Gastroesophageal sphincter (tissue), 4 donors: Measurements from ENCODE around the gene PLXDC2. TPM values are rescaled to one million over a fixed set of nuclear protein-coding genes. Genes with fewer than 3 reads are reported as not detected.

Experiments used
- ATAC-seq: fragments of 150-250 bp; one replicate; pipeline ENCODE4 v1.9.1; 2016; ENCODE audit warnings: mild to moderate bottlenecking, moderate library complexity
- H3K27ac ChIP-seq, 4 donors: fragments of 200-600 bp; sonication (generic) in 3 of 4; 1 replicate in 3 of 4; 2 replicates in 1 of 4; pipeline ENCODE4 v1.5.1; 2016 to 2019
- H3K27me3 ChIP-seq: fragments of 200-600 bp; sonication (generic); one replicate; pipeline ENCODE4 v1.5.1; 2019
- H3K36me3 ChIP-seq, 2 donors: fragments of 200-600 bp; sonication (generic); one replicate each; pipeline ENCODE4 v1.5.1; 2019; ENCODE audit warnings: control low read depth in 1 of 2
- H3K4me1 ChIP-seq, 3 donors: fragments of 200-600 bp; sonication (generic); 1 replicate in 2 of 3; 2 replicates in 1 of 3; pipeline ENCODE4 v1.5.1; 2016 to 2019; ENCODE audit warnings: control low read depth in 2 of 3
- H3K4me3 ChIP-seq, 2 donors: fragments of 200-600 bp; sonication (generic); one replicate each; pipeline ENCODE4 v1.5.1; 2019; ENCODE audit warnings: mild to moderate bottlenecking in 1 of 2, moderate library complexity in 1 of 2
- H3K9me3 ChIP-seq, 3 donors: fragments of 200-600 bp; sonication (generic); one replicate each; pipeline ENCODE4 v1.5.1; 2017 to 2019; ENCODE audit warnings: control low read depth in 2 of 3
- EP300 ChIP-seq: sonication (generic); formaldehyde crosslinking; IDR thresholded peaks from one replicate; pipeline ENCODE4 v1.6.1; 2017; ENCODE audit warnings: antibody characterized with exemption, mild to moderate bottlenecking
- POLR2A ChIP-seq, 2 donors: fragments of 450-650 bp; IDR thresholded peaks; one replicate each; pipeline ENCODE4 v1.6.1; 2017; ENCODE audit warnings: antibody characterized with exemption in 2 of 2, mild to moderate bottlenecking in 2 of 2, moderate library complexity in 1 of 2
- POLR2AphosphoS5 ChIP-seq: sonication (generic); formaldehyde crosslinking; IDR thresholded peaks from one replicate; pipeline ENCODE4 v1.6.1; 2017; ENCODE audit warnings: antibody characterized with exemption
- WGBS, 2 donors: methylation state at CpG; one replicate each; pipeline ENCODE4 v1.1.5; 2018; ENCODE audit warnings: low coverage in 1 of 2; 5-methylcytosine and 5-hydroxymethylcytosine counted together
- total RNA-seq, 4 donors: library from RNA; depleted of rRNA; stranded (reverse); fragments of >200 nt; gene quantifications; one replicate each; pipeline ENCODE4 v1.1.0, GENCODE V29; 2016
- TF ChIP-seq, protein P1 (sequence below), 4 experiments: fragments of 200-600 bp in 2 of 4; fragments of 450-650 bp in 2 of 4; sonication (generic) in 1 of 4; IDR thresholded peaks; one replicate each; pipeline ENCODE4 v1.5.1; 2017 to 2019; ENCODE audit warnings: antibody characterized with exemption in 4 of 4, mild to moderate bottlenecking in 2 of 4, moderate library complexity in 2 of 4

PLXDC2 gene
- total RNA-seq, 4 donors from 2014 or later = 32.3 to 65.5 (median 50.5) TPM

DNA sequence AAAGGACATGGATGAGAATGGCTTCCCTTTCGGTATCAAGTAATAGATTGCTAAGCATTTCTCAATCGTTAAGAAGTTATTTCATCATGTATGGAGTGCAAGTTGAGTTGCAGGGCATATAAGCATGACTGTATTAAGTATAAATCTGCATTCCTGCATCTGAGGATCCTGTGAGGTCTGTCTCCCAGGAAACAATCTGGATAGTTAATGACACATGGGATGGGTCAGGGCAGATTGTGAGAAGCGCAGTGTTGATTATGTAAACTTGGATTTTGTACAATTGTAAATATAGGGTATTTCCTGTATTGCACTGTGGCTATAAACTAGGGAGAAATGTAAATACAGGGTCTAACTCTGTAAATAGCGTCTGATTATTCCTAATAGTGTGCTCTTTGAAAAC, 102.6 kb downstream of the PLXDC2 start:
- H3K27ac ChIP-seq = no peak overlapping the region
- H3K36me3 ChIP-seq = no peaks in the 10 kb centered on the region
- H3K27me3 ChIP-seq = no peaks in the 10 kb centered on the region
- TF ChIP-seq POLR2AphosphoS5 (no peak), POLR2A (IDR thresholded peaks at IDR 0.05) (no peak)
- no peak overlapping the region for H3K4me3 ChIP-seq
- no peaks in the 10 kb centered on the region for H3K9me3 ChIP-seq
- H3K4me1 ChIP-seq = peaks cover 20 to 56% (median 22%) of the 10 kb centered on the region in 3 donors
- no peak for ATAC-seq
- WGBS, 2 donors = 48 to 51% methylated on average over 4 of the region's 4 CpGs

DNA sequence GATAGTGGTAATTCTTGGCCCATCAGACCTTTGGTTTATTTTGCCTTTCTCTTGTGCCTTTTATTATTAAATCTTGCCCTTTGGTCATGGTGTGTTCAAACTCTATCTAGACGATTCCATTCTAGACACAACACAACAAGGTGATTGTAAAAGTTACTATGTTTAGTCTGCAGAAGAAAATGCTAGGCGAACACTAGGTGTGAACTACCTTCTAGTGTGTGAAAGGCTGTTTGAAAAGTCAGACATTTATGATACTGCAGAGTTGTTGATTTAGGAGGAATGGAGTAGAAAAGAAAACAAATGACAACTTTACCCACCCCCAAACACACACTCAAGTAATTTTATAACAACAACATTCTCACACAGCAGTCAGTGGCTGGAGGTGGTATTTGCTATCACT, 103.4 kb downstream of the PLXDC2 start:
- 62 to 95% methylated on average over 2 of the region's 2 CpGs for WGBS, 2 donors
- Histone ChIP-seq H3K4me1 (peaks cover 20 to 56% (median 22%) of the 10 kb centered on the region in 3 donors), H3K9me3 (no peaks in the 10 kb centered on the region), H3K4me3 (no peak overlapping the region), H3K36me3 (no peaks in the 10 kb centered on the region), H3K27ac (no peak overlapping the region), H3K27me3 (no peaks in the 10 kb centered on the region)
- ATAC-seq = no peak
- TF ChIP-seq POLR2AphosphoS5 = no peak
- no peak for TF ChIP-seq POLR2A (IDR thresholded peaks at IDR 0.05)
- TF ChIP-seq EP300 = no peak
- TF ChIP-seq, protein P1, sequence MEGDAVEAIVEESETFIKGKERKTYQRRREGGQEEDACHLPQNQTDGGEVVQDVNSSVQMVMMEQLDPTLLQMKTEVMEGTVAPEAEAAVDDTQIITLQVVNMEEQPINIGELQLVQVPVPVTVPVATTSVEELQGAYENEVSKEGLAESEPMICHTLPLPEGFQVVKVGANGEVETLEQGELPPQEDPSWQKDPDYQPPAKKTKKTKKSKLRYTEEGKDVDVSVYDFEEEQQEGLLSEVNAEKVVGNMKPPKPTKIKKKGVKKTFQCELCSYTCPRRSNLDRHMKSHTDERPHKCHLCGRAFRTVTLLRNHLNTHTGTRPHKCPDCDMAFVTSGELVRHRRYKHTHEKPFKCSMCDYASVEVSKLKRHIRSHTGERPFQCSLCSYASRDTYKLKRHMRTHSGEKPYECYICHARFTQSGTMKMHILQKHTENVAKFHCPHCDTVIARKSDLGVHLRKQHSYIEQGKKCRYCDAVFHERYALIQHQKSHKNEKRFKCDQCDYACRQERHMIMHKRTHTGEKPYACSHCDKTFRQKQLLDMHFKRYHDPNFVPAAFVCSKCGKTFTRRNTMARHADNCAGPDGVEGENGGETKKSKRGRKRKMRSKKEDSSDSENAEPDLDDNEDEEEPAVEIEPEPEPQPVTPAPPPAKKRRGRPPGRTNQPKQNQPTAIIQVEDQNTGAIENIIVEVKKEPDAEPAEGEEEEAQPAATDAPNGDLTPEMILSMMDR (IDR thresholded peaks at IDR 0.05) = no peak

DNA sequence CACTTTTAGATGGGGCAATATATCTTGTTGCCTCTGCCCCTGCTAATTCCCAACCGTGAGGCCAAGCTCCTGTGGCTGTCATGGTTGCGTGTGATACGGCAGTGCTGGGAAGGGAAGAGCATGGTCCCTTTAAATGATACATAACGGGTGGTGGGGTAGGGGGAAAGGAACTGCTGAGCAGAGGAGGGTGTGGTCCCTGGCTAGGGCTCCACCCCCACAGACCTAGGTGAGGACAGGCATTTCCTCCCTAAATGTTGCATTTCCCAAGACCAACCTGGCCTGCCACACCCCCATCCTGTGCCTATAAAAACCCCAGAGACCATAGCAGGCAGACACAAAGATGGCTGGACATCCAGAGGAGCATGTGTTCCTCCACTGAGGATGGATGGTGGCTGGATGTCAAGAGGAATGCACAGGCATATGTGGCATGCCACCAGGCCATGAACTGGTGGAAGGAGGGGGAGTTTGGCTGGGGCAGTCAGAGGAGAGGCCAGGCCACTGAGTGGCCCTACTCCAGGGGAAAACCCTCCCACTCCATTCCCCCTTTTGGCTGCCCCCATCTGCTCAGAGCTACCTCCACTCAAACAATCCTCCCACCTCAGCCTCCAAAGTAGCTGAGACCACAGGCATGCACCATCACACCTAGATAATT, 104.0 kb downstream of the PLXDC2 start:
- peak overlapping the region in 1 of 4 donors; percentile 25 for H3K27ac ChIP-seq
- ATAC-seq = no peak
- 82 to 100% methylated on average over 2 to 3 of the region's 4 CpGs for WGBS, 2 donors
- no peaks in the 10 kb centered on the region for H3K27me3 ChIP-seq
- TF ChIP-seq, protein P1 (IDR thresholded peaks at IDR 0.05) = no peak
- no peak for TF ChIP-seq POLR2A (IDR thresholded peaks at IDR 0.05)
- no peak for TF ChIP-seq EP300
- peaks cover 20 to 56% (median 22%) of the 10 kb centered on the region in 3 donors for H3K4me1 ChIP-seq
- H3K4me3 ChIP-seq = no peak overlapping the region
- H3K36me3 ChIP-seq = no peaks in the 10 kb centered on the region
- H3K9me3 ChIP-seq = no peaks in the 10 kb centered on the region

DNA sequence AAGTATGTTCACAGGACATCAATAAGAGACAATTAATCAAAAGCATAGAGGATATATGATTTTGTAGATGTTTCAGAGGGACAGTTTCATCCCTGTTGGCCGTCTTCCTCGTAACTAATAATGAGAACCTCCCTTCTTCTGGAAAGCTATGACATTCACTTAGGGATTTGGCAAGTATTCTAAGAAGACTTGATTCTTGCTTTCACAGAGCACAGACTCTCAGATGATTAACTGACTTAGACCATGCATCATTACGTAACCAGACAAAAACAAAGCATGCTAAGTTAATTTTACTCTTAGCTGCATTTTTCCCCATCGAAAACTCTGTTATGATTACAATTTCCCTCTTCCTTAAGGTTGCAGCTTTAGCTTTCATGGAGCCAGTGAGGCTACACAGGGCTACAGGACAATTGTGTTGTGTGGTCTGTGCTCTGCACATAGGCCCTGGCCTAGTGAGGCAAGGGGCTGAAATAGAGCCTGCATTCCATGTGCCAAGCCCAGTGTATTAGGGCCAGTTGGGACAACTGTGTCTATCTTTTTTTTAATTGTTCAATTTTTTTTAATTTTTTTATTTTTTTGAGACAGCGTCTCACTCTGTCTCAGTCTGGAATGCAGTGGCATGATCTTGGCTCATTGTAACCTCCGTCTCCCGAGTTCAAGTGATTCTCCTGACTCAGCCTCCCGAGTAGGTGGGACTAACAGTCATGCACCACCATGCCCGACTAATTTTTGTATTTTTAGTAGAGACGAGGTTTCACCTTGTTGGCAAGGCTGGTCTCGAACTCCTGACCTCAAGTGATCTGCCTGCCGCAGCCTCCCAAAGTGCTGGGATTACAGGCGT, 105.3 kb downstream of the PLXDC2 start:
- TF ChIP-seq EP300 (no peak), POLR2A (IDR thresholded peaks at IDR 0.05) (no peak), POLR2AphosphoS5 (peak; percentile 63)
- TF ChIP-seq, protein P1 (IDR thresholded peaks at IDR 0.05) = no peak
- no peak overlapping the region for H3K4me3 ChIP-seq
- H3K36me3 ChIP-seq = no peaks in the 10 kb centered on the region
- ATAC-seq = peak; percentile 65
- peaks cover 20 to 56% (median 22%) of the 10 kb centered on the region in 3 donors for H3K4me1 ChIP-seq
- peak overlapping the region; percentile 14 to 79 (median 73) for H3K27ac ChIP-seq
- H3K9me3 ChIP-seq = no peaks in the 10 kb centered on the region
- H3K27me3 ChIP-seq = no peaks in the 10 kb centered on the region
- WGBS, 2 donors = 38 to 43% methylated on average over 9 to 12 of the region's 13 CpGs

DNA sequence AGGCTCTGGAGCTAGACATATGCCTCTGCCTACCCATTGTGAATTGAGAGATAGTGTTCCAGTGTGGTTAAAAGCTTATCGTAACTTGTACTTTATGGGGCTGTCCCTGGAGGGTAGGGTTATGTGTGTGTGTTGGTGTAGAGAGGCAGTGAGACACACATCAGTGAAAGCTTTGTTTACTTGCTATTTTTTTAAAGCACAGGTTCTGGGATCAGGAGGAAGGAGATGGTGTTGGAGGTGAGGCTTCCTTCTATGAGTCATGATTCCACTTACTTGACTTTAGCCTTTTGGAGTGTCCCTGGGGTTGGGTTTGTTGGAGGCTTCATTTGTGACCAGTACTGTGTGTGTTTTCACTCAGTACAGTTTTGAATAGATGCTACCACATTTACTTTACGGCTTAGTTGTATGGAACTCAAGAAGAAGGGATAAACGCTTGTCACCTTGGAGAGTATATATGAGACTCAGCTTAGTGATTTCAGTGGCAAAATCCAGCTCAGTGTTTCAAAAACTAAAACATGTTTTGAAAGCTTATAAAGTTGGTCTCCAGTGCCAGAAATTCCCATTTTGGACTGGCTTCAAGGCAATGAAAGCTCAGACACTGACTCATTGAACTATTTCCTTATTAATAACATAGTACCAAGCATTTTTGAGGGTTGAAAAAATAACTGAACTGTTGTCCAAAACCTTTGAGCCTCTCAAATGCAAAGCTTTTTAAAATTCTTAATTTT, 106.2 kb downstream of the PLXDC2 start:
- Histone ChIP-seq H3K27me3 (no peaks in the 10 kb centered on the region), H3K4me3 (no peak overlapping the region), H3K36me3 (no peaks in the 10 kb centered on the region), H3K27ac (peak overlapping the region; percentile 14 to 79 (median 73)), H3K9me3 (no peaks in the 10 kb centered on the region), H3K4me1 (peaks cover 20 to 56% (median 22%) of the 10 kb centered on the region in 3 donors)
- WGBS, 2 donors = 25 to 35% methylated on average over 3 of the region's 3 CpGs
- peak; percentile 69 for ATAC-seq
- TF ChIP-seq POLR2AphosphoS5 (peak; percentile 18), EP300 (no peak)
